Tibial artery (tissue), 4 donors: ENCODE data around the gene FOXRED2.

Source experiments
- DNase-seq, 2 donors: peaks; one replicate each; pipeline ENCODE4 v3.0.0-alpha.2; 2019
- H3K27ac ChIP-seq, 2 donors: fragments of 200-600 bp; sonication (generic) in 1 of 2; 1 replicate in 1 of 2; 2 replicates in 1 of 2; pipeline ENCODE4 v1.5.1; 2018 to 2019; ENCODE audit warnings: mild to moderate bottlenecking in 1 of 2
- H3K27me3 ChIP-seq, 2 donors: fragments of 200-600 bp; sonication (generic) in 1 of 2; one replicate each; pipeline versions ENCODE4 v1.5.1 to v1.6.0; 2016 to 2019
- H3K36me3 ChIP-seq, 3 donors: fragments of 200-600 bp; sonication (generic) in 2 of 3; one replicate each; pipeline ENCODE4 v1.5.1; 2016 to 2019; ENCODE audit warnings: mild to moderate bottlenecking in 2 of 3
- H3K4me1 ChIP-seq, 4 donors: fragments of 200-600 bp; sonication (generic) in 2 of 4; 1 replicate in 3 of 4; 2 replicates in 1 of 4; pipeline ENCODE4 v1.5.1; 2016 to 2019
- H3K4me3 ChIP-seq, 2 donors: fragments of 200-600 bp; sonication (generic) in 1 of 2; 1 replicate in 1 of 2; 2 replicates in 1 of 2; pipeline ENCODE4 v1.5.1; 2018 to 2019; ENCODE audit warnings: mild to moderate bottlenecking in 2 of 2
- H3K9me3 ChIP-seq, 3 donors: fragments of 200-600 bp; sonication (generic) in 1 of 3; one replicate each; pipeline ENCODE4 v1.5.1; 2016 to 2019
- intact Hi-C: fragments of 100-400 bp; cut with DNase I; formaldehyde crosslinking; loops from one replicate; pipeline ENCODE4 v1.15.0; 2023; ENCODE audit warnings: low total_unique reads
- TF ChIP-seq, protein P1 (sequence below), 2 experiments: fragments of 200-600 bp in 1 of 2; fragments of 450-650 bp in 1 of 2; IDR thresholded peaks; one replicate each; pipeline ENCODE4 v1.5.1; 2017 to 2019; ENCODE audit warnings: antibody characterized with exemption in 2 of 2, mild to moderate bottlenecking in 1 of 2, moderate library complexity in 1 of 2

FOXRED2 gene

DNA sequence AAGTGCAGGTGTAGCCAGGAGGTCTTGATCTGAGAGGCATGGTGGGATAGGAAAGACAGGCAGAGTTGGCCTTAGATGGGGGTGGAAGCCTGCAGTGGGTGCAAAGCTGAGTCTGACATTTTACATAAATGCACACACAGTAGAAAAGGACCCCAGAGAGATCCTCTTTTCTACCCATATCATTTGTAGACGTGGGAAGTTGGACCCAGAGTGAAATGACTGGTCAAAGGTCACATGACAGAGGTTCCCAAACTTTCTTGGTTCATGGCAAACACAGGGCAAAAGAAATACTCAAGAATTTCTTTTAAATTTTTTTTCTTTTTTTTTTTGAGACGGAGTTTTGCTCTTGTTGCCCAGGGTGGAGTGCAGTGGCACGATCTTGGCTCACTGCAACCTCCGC, 6.2 kb upstream of the FOXRED2 start:
- intact Hi-C loops = no loop called here
- peaks cover 66 to 82% (median 76%) of the 10 kb centered on the region in 3 donors for H3K36me3 ChIP-seq

DNA sequence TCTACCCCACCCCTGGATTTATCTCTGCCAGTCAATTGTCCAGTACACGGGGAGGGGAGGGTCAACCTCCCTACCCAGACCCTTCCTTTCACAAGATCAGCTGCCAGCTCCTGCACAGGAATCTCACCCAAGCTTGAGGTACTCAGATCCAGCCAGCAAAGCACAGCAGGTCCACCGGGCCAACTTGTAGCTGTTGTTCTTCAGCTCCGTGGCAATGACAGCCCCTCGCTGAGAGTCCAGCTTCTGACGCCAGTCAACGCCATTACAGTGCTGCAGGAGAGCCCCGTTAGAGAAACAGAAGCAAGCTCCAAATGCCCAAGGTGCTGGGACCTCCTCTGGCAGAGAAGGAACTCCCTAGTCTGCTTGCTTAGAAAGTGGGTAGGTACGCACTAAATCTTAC, 5.5 kb upstream of the FOXRED2 start:
- Histone ChIP-seq H3K27me3 (no peaks in the 10 kb centered on the region), H3K27ac (no peak overlapping the region), H3K4me3 (no peak overlapping the region), H3K4me1 (peaks cover 0 to 4% (median 2%) of the 10 kb centered on the region in 4 donors), H3K9me3 (no peaks in the 10 kb centered on the region), H3K36me3 (peaks cover 59 to 75% (median 70%) of the 10 kb centered on the region in 3 donors)
- intact Hi-C loops = no loop called here
- DNase-seq = no peak
- TF ChIP-seq, protein P1, sequence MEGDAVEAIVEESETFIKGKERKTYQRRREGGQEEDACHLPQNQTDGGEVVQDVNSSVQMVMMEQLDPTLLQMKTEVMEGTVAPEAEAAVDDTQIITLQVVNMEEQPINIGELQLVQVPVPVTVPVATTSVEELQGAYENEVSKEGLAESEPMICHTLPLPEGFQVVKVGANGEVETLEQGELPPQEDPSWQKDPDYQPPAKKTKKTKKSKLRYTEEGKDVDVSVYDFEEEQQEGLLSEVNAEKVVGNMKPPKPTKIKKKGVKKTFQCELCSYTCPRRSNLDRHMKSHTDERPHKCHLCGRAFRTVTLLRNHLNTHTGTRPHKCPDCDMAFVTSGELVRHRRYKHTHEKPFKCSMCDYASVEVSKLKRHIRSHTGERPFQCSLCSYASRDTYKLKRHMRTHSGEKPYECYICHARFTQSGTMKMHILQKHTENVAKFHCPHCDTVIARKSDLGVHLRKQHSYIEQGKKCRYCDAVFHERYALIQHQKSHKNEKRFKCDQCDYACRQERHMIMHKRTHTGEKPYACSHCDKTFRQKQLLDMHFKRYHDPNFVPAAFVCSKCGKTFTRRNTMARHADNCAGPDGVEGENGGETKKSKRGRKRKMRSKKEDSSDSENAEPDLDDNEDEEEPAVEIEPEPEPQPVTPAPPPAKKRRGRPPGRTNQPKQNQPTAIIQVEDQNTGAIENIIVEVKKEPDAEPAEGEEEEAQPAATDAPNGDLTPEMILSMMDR (IDR thresholded peaks at IDR 0.05) = no peak

More for the DNA sequence above, 6.2 kb upstream of the FOXRED2 start:
- Histone ChIP-seq H3K4me3 (no peak overlapping the region), H3K9me3 (no peaks in the 10 kb centered on the region), H3K4me1 (no peaks in the 10 kb centered on the region), H3K27me3 (no peaks in the 10 kb centered on the region), H3K27ac (no peak overlapping the region)
- DNase-seq = no peak
- TF ChIP-seq, protein P1 (IDR thresholded peaks at IDR 0.05) = no peak

DNA sequence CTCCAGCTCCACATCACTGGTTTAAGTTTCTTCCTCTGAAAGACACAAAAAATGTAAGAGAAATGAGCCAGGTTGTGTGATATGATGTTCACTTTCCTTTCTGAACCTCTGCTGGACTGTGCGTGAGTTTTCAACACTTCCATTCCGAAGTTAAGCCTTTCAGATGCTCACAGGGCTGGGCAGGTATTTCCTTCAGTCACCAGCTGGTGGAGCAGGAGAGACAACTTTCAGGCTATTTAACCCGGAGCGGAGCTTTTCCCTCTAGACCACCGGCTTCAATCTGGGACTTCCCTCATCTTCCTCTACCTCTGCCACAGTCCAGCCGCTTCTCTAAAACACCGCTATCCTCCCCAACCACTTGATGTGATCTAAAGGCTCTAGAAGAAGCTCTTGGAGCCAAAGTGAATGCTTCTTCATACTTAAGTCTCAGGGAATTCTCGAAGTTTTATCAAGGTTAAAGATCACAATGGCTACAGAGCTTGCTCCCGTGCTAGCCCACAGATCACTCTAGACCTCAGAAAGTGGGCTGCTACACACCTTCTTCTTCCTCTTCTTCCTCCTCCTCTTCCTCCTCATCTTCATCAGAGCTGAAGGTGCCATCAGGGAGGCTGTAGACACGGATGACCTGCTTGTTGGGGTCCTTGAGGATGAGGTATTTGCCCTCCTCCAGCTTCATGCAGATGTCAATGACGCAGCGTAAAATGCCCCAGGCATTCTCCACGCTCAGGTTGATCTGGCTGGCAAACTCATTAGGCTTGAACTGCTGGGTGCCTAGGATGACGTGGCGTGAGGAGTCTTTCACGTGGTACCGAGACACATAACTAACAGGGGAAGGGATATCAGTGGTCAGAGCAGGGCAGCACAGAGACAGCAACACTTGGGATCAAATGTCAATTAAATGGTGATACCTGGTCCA, 4.4 kb upstream of the FOXRED2 start:
- intact Hi-C loops = no loop called here
- H3K27ac ChIP-seq = no peak overlapping the region
- peaks cover 0 to 11% (median 8%) of the 10 kb centered on the region in 4 donors for H3K4me1 ChIP-seq
- TF ChIP-seq, protein P1 (IDR thresholded peaks at IDR 0.05) = peak; percentile 25 to 52
- peaks cover 48 to 64% (median 58%) of the 10 kb centered on the region in 3 donors for H3K36me3 ChIP-seq
- H3K27me3 ChIP-seq = no peaks in the 10 kb centered on the region
- DNase-seq = no peak
- no peak overlapping the region for H3K4me3 ChIP-seq
- no peaks in the 10 kb centered on the region for H3K9me3 ChIP-seq

DNA sequence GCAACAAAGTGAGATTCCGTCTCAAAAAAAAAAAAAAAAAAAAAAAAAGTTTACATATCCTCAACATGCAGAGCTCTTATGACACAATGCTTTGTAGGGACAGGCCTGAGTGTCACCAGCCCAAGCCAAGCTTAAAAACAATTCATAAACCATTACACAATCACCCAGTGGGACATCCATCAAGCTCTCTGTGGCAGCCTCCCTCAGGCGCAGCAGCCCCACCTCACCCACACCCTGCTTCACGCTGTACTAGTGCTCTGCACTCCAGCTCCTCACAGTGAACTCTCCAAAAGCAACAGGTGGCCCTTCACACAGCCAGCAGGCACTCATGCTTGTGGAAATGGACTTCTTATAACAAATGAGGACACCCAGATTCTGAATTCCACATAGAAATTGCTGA, 3.5 kb upstream of the FOXRED2 start:
- peaks cover 40 to 56% (median 50%) of the 10 kb centered on the region in 3 donors for H3K36me3 ChIP-seq
- no peak for DNase-seq
- no peak overlapping the region for H3K4me3 ChIP-seq
- peaks cover 0 to 17% (median 9%) of the 10 kb centered on the region in 4 donors for H3K4me1 ChIP-seq
- H3K27ac ChIP-seq = no peak overlapping the region
- TF ChIP-seq, protein P1 (IDR thresholded peaks at IDR 0.05) = no peak
- no peaks in the 10 kb centered on the region for H3K9me3 ChIP-seq
- intact Hi-C loops = no loop called here
- no peaks in the 10 kb centered on the region for H3K27me3 ChIP-seq

DNA sequence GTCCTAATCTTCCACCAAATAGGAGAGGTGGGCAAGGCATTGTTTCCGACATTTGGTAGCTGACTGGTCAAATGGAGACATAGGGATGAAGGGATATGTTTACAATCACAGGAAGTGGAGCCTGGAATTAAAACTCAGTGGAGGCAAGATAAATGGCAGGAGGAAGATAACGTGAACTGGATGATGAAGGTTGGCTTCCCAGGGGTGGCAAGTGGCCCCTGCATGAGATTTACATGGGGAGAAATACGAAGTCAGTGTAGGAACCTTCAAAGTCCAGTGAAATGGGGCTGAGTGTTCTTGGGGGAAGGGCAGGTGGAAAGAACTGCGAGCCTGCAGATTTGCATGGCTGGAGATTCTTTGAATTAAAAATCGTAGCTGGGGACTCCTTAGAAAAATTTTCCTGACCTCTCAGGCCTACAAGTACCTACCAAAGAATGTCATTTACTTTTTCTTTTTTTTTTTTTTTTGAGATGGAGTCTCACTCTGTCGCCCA, 724 bp upstream of the FOXRED2 start:
- Histone ChIP-seq H3K4me3 (peak overlapping the region; percentile 54 to 62), H3K9me3 (no peaks in the 10 kb centered on the region), H3K4me1 (peaks cover 0 to 17% (median 9%) of the 10 kb centered on the region in 4 donors), H3K27ac (peak overlapping the region; percentile 74 to 82), H3K36me3 (peaks cover 14 to 36% (median 23%) of the 10 kb centered on the region in 3 donors), H3K27me3 (no peaks in the 10 kb centered on the region)
- TF ChIP-seq, protein P1 (IDR thresholded peaks at IDR 0.05) = no peak
- intact Hi-C loops = no loop called here
- no peak for DNase-seq
